Measurements from ENCODE around the gene PLXNB2.
"Not testable (repeated sequence)": the region's sequence is repeated elsewhere in the genome, so short reads cannot be mapped to it uniquely, and the experiment has no call there.

Gene PLXNB2

GRCh38 chr22:50326956-50327710 lies 19.7 kb upstream of the PLXNB2 start, which contains the start of gene DENND6B:
TSS of gene DENND6B (minus strand) at chr22:50327012. CDS start at chr22:50326988, 24 bp downstream.
- H3K4me3 Mint-ChIP-seq: peak within 1 kb of the TSS; percentile 91
- H3K9me3 Mint-ChIP-seq: peaks cover 4% of the 10 kb centered on the region
- H3K4me1 Mint-ChIP-seq: peaks cover 16% of the 10 kb centered on the region
- H3K27ac Mint-ChIP-seq: no peak within 1 kb of the TSS
- TF ChIP-seq CTCF (IDR thresholded peaks at IDR 0.05): no peak
- DNase-seq: peak; percentile 89
- H3K27me3 Mint-ChIP-seq (ENCODE audit: low read depth, poor library complexity): peaks cover 23% of the 10 kb centered on the region
- H3K36me3 Mint-ChIP-seq (ENCODE audit: low read depth): no peaks in the 10 kb centered on the region

- Mint-ChIP-seq H3K4me3 (peak overlapping the region; percentile 91), H3K27me3 (ENCODE audit: low read depth, poor library complexity) (peaks cover 23% of the 10 kb centered on the region), H3K4me1 (peaks cover 16% of the 10 kb centered on the region), H3K27ac (no peak overlapping the region), H3K36me3 (ENCODE audit: low read depth) (no peaks in the 10 kb centered on the region), H3K9me3 (peaks cover 4% of the 10 kb centered on the region)
- TF ChIP-seq CTCF (IDR thresholded peaks at IDR 0.05): no peak
- no peak for DNase-seq
Measured at GRCh38 chr22:50326225-50326955, 18.9 kb upstream of the PLXNB2 start.

GRCh38 chr22:50325444-50326224 lies 18.2 kb upstream of the PLXNB2 start:
- H3K4me1 Mint-ChIP-seq: peaks cover 16% of the 10 kb centered on the region
- DNase-seq: no peak
- TF ChIP-seq CTCF (IDR thresholded peaks at IDR 0.05): no peak
- H3K9me3 Mint-ChIP-seq: no peaks in the 10 kb centered on the region
- peaks cover 23% of the 10 kb centered on the region for H3K27me3 Mint-ChIP-seq (ENCODE audit: low read depth, poor library complexity)
- H3K4me3 Mint-ChIP-seq: peak overlapping the region; percentile 91
- no peak overlapping the region for H3K27ac Mint-ChIP-seq
- H3K36me3 Mint-ChIP-seq (ENCODE audit: low read depth): no peaks in the 10 kb centered on the region

- H3K36me3 Mint-ChIP-seq (ENCODE audit: low read depth): no peaks in the 10 kb centered on the region
- H3K27ac Mint-ChIP-seq: no peak overlapping the region
- DNase-seq: no peak
- H3K9me3 Mint-ChIP-seq: no peaks in the 10 kb centered on the region
- H3K4me1 Mint-ChIP-seq: peaks cover 21% of the 10 kb centered on the region
- H3K4me3 Mint-ChIP-seq: no peak overlapping the region
- no peak for TF ChIP-seq CTCF (IDR thresholded peaks at IDR 0.05)
- H3K27me3 Mint-ChIP-seq (ENCODE audit: low read depth, poor library complexity): peaks cover 27% of the 10 kb centered on the region
Measured at GRCh38 chr22:50323900-50324299, 16.5 kb upstream of the PLXNB2 start.

- not testable (repeated sequence) for H3K4me3 Mint-ChIP-seq; H3K9me3 Mint-ChIP-seq; DNase-seq; H3K27ac Mint-ChIP-seq; H3K36me3 Mint-ChIP-seq (ENCODE audit: low read depth)
- peaks cover 27% of the 10 kb centered on the region for H3K27me3 Mint-ChIP-seq (ENCODE audit: low read depth, poor library complexity)
- peaks cover 21% of the 10 kb centered on the region for H3K4me1 Mint-ChIP-seq
Measured at GRCh38 chr22:50322382-50323104, 15.1 kb upstream of the PLXNB2 start.
